ENCODE data around the gene VASN.
"Not testable (repeated sequence)": the region's sequence is repeated elsewhere in the genome, so short reads cannot be mapped to it uniquely, and the experiment has no call there.

The VASN gene

DNA sequence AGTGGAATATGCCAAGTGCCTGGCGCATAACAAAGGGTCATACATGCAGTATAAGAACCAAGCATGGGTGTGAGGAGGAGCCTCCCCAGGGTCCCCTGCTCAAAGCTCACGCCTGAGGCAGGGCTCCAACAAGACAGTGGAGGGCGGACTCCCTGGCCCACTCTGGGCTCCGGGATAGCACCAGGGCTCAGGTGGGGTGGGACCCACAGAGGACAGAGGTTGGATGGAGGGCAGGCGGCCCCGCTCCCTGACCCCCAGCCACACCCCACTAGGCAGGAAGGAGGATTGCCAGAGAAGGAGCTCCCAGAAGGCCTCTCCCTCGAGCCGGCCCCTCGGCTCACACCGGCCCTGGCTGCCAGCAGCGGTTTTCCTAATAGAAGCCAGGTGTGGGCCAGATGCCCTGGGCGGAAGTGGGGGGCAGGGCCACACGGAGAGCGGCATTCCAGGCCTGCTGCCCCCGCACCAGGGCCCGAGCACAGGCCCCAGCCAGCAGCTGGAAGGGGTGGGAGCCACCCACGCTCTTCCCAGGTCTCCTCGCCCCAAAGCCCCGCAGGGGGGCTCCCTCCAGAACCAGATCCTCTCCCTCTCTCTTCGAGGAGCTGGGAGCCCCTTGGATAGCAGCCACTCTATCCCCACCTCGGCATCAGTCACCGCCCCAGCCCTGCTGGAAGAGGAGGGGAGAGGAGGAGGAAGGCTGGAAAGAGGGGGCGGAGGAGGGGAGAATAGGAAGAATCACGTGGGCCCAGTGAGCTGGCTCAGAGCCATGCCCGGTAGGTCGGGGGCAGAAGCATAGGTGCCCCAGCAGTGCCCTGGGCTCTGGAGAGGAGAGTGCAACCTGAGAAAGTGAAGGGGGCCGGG, 21.0 kb downstream of the VASN start:
- Histone ChIP-seq H3K27ac (ENCODE audit: low read length) (no peak overlapping the region), H3K79me2 (ENCODE audit: insufficient read depth, low read length) (no peaks in the 10 kb centered on the region), H3K4me2 (ENCODE audit: insufficient read depth, low read length) (no peak overlapping the region), H3K4me1 (ENCODE audit: insufficient read depth, low read length) (no peaks in the 10 kb centered on the region), H3K4me3 (ENCODE audit: low read depth in 1 of 2, low read length in 2 of 2) (no peak overlapping the region), H4K20me1 (ENCODE audit: insufficient read depth, low read length) (peaks cover 29% of the 10 kb centered on the region; the same call in 1 of the 2 replicates), H3K36me3 (ENCODE audit: insufficient read depth, low read length) (peaks cover 66% of the 10 kb centered on the region), H2AFZ (ENCODE audit: low read depth, low read length) (no peak overlapping the region), H3K9ac (ENCODE audit: low read depth, low read length) (no peak overlapping the region), H3K27me3 (ENCODE audit: insufficient read depth, low read length, poor library complexity) (no peaks in the 10 kb centered on the region), H3K9me3 (ENCODE audit: insufficient read depth, low read length, severe bottlenecking) (no peaks in the 10 kb centered on the region)
- ATAC-seq (ENCODE audit: insufficient read depth, low read depth) (no peak), DNase-seq (no peak)
- TF ChIP-seq, protein P1, sequence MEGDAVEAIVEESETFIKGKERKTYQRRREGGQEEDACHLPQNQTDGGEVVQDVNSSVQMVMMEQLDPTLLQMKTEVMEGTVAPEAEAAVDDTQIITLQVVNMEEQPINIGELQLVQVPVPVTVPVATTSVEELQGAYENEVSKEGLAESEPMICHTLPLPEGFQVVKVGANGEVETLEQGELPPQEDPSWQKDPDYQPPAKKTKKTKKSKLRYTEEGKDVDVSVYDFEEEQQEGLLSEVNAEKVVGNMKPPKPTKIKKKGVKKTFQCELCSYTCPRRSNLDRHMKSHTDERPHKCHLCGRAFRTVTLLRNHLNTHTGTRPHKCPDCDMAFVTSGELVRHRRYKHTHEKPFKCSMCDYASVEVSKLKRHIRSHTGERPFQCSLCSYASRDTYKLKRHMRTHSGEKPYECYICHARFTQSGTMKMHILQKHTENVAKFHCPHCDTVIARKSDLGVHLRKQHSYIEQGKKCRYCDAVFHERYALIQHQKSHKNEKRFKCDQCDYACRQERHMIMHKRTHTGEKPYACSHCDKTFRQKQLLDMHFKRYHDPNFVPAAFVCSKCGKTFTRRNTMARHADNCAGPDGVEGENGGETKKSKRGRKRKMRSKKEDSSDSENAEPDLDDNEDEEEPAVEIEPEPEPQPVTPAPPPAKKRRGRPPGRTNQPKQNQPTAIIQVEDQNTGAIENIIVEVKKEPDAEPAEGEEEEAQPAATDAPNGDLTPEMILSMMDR (IDR thresholded peaks at IDR 0.05; ENCODE audit: borderline replicate concordance, extremely low read depth, low read length, poor library complexity, severe bottlenecking), result no peak
- no peak for TF ChIP-seq EZH2 (IDR thresholded peaks at IDR 0.05; ENCODE audit: borderline replicate concordance, low read depth, low read length, severe bottlenecking)

DNA sequence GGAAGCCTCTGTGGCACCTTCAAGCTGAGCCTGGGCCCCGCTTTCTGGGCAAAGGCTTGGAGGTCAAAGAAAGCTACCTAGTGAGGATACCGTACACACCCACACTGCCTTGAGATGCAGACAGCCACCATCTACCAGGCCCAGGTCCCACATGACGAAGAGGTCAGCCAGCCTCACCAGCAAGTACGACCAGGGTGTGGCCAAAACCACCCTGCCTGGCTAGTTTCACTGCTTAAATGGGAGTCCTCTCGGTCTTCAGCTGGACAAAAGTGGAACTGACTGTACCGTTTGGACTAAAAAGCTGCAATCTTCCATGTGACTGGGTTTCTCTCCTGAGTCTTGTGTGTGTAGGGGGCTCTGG, 21.6 kb downstream of the VASN start:
- H3K9ac ChIP-seq (ENCODE audit: low read depth, low read length), result no peak overlapping the region

DNA sequence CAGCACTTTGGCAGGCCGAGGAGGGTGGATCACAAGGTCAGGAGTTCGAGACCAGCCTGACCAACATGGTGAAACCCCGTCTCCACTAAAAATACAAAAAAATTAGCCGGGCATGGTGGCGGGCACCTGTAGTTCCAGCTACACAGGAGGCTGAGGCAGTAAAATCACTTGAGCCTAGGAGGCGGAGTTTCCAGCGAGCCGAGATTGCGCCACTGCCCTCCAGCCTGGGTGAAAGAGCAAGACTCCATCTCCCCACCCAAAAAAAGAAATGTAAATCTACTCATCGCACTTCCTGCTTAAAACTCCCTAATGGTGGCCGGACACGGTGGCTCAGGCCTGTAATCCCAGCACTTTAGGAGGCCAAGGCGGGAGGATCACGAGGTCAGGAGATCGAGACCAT, 22.2 kb downstream of the VASN start:
- H3K4me1 ChIP-seq (ENCODE audit: insufficient read depth, low read length); H3K27me3 ChIP-seq (ENCODE audit: insufficient read depth, low read length, poor library complexity); H3K9ac ChIP-seq (ENCODE audit: low read depth, low read length); DNase-seq; H3K9me3 ChIP-seq (ENCODE audit: insufficient read depth, low read length, severe bottlenecking); H2AFZ ChIP-seq (ENCODE audit: low read depth, low read length); H3K4me2 ChIP-seq (ENCODE audit: insufficient read depth, low read length); H3K79me2 ChIP-seq (ENCODE audit: insufficient read depth, low read length); H3K27ac ChIP-seq (ENCODE audit: low read length); H3K4me3 ChIP-seq (ENCODE audit: low read depth in 1 of 2, low read length in 2 of 2); ATAC-seq (ENCODE audit: insufficient read depth, low read depth): not testable (repeated sequence)
- Histone ChIP-seq H3K36me3 (ENCODE audit: insufficient read depth, low read length) (peaks cover 57% of the 10 kb centered on the region), H4K20me1 (ENCODE audit: insufficient read depth, low read length) (peaks cover 29% of the 10 kb centered on the region; the same call in 1 of the 2 replicates)

More for the DNA sequence above, 21.6 kb downstream of the VASN start:
- ATAC-seq (ENCODE audit: insufficient read depth, low read depth) (no peak), DNase-seq (no peak)
- Histone ChIP-seq H3K36me3 (ENCODE audit: insufficient read depth, low read length) (peaks cover 63% of the 10 kb centered on the region), H3K9me3 (ENCODE audit: insufficient read depth, low read length, severe bottlenecking) (no peaks in the 10 kb centered on the region), H3K27ac (ENCODE audit: low read length) (no peak overlapping the region), H3K27me3 (ENCODE audit: insufficient read depth, low read length, poor library complexity) (no peaks in the 10 kb centered on the region), H3K4me1 (ENCODE audit: insufficient read depth, low read length) (no peaks in the 10 kb centered on the region), H3K4me3 (ENCODE audit: low read depth in 1 of 2, low read length in 2 of 2) (no peak overlapping the region), H3K79me2 (ENCODE audit: insufficient read depth, low read length) (no peaks in the 10 kb centered on the region), H3K4me2 (ENCODE audit: insufficient read depth, low read length) (no peak overlapping the region), H2AFZ (ENCODE audit: low read depth, low read length) (no peak overlapping the region), H4K20me1 (ENCODE audit: insufficient read depth, low read length) (peaks cover 29% of the 10 kb centered on the region; the same call in 1 of the 2 replicates)
- TF ChIP-seq, protein P1 (IDR thresholded peaks at IDR 0.05; ENCODE audit: borderline replicate concordance, extremely low read depth, low read length, poor library complexity, severe bottlenecking), result no peak

DNA sequence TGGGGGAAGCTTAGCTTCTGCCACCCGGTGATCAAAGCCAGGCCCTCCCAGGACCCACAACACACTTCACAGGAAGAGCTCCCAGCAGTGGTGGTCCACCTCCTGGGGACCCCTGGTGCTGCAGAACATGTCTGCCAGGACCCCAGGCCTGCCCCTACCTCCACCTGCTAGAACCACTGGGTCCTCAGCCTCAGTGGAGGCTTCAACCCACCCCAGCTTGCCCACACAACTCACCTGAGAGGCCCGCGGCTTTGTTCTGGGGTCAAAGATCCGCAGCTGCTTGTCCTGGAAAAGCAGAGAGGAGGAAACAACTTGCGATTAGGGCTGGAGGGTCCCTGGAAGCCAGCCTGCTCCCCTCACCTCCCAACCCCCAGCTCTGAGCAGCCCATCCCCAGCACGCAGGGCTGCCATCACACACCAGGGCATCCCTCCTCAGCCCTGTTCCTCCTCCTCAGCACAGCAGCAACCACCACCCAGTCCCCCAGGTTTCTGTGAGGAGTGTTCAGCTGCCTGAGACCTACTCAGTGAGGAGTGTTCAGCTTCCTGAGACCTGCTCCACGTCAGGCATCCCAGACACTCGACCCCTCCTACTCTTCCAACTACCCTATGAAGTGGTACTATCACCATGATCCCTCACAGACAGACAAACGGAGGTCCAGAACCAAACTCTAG, 23.5 kb downstream of the VASN start:
- DNase-seq (no peak), ATAC-seq (ENCODE audit: insufficient read depth, low read depth) (no peak)
- peaks cover 54% of the 10 kb centered on the region for H3K36me3 ChIP-seq (ENCODE audit: insufficient read depth, low read length)
- no peak overlapping the region for H3K9ac ChIP-seq (ENCODE audit: low read depth, low read length)
- no peak overlapping the region for H3K4me3 ChIP-seq (ENCODE audit: low read depth in 1 of 2, low read length in 2 of 2)
- peaks cover 16% of the 10 kb centered on the region; the same call in 1 of the 2 replicates for H4K20me1 ChIP-seq (ENCODE audit: insufficient read depth, low read length)
- no peaks in the 10 kb centered on the region for H3K9me3 ChIP-seq (ENCODE audit: insufficient read depth, low read length, severe bottlenecking)
- no peaks in the 10 kb centered on the region for H3K27me3 ChIP-seq (ENCODE audit: insufficient read depth, low read length, poor library complexity)
- no peak overlapping the region for H2AFZ ChIP-seq (ENCODE audit: low read depth, low read length)
- H3K4me1 ChIP-seq (ENCODE audit: insufficient read depth, low read length), result no peaks in the 10 kb centered on the region
- TF ChIP-seq, protein P1 (IDR thresholded peaks at IDR 0.05; ENCODE audit: borderline replicate concordance, extremely low read depth, low read length, poor library complexity, severe bottlenecking), result no peak
- H3K79me2 ChIP-seq (ENCODE audit: insufficient read depth, low read length), result no peaks in the 10 kb centered on the region
- H3K4me2 ChIP-seq (ENCODE audit: insufficient read depth, low read length), result no peak overlapping the region
- no peak overlapping the region for H3K27ac ChIP-seq (ENCODE audit: low read length)

Measured in DND-41 (cell line).